ENCODE results near the gene CDKAL1. TPM values are rescaled to one million over a fixed set of nuclear protein-coding genes. Genes with fewer than 3 reads are reported as not detected.

CDKAL1 gene
- total RNA-seq, 1 donor from 2014 or later, result 24.8 TPM

GRCh38 chr6:20833881-20834515, 299.7 kb downstream of the CDKAL1 start:
- H3K9me3 Mint-ChIP-seq (ENCODE audit: unreplicated experiment), result no peaks in the 10 kb centered on the region

DNA sequence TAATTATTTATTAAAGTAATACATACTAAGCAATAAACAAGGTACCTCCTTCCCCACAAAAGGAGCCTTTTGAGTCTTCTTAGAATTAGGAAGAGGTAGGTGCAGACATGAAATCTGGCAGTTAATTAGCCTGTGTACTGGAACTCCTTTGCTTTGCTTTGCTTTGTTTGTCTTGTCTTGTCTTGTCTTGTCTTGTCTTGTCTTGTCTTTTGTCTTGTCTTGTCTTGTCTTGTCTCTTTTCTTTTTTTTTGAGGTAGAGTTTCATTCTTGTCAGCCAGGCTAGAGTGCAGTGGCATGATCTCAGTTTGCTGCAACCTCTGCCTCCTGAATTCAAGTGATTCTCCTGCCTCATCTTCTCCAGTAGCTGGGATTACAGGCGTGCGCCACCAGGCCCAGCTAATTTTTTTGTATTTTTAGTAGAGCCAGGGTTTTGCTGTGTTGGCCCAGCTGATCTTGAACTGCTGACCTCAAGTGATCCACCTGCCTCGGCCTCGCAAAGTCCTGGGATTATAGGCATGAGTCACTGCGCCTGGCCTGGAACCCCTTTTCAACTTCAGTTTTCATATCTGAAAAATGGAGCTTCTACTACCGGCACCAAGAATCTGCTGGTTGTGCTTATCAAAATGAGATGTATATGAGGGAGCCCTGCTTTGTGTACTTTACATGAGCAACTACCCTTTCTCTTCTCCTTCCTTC, 301.2 kb downstream of the CDKAL1 start:
- Mint-ChIP-seq H3K27ac (ENCODE audit: unreplicated experiment) (no peak overlapping the region), H3K36me3 (ENCODE audit: unreplicated experiment) (no peaks in the 10 kb centered on the region), H3K4me3 (ENCODE audit: unreplicated experiment) (no peak overlapping the region)

More at GRCh38 chr6:20833881-20834515, 299.7 kb downstream of the CDKAL1 start:
- H3K27ac Mint-ChIP-seq (ENCODE audit: unreplicated experiment), result no peak overlapping the region
- peaks cover 2% of the 10 kb centered on the region for H3K4me1 Mint-ChIP-seq (ENCODE audit: low read depth, unreplicated experiment)
- no peaks in the 10 kb centered on the region for H3K36me3 Mint-ChIP-seq (ENCODE audit: unreplicated experiment)
- H3K27me3 Mint-ChIP-seq (ENCODE audit: unreplicated experiment), result no peaks in the 10 kb centered on the region
- DNase-seq, result no peak
- TF ChIP-seq, protein P1, sequence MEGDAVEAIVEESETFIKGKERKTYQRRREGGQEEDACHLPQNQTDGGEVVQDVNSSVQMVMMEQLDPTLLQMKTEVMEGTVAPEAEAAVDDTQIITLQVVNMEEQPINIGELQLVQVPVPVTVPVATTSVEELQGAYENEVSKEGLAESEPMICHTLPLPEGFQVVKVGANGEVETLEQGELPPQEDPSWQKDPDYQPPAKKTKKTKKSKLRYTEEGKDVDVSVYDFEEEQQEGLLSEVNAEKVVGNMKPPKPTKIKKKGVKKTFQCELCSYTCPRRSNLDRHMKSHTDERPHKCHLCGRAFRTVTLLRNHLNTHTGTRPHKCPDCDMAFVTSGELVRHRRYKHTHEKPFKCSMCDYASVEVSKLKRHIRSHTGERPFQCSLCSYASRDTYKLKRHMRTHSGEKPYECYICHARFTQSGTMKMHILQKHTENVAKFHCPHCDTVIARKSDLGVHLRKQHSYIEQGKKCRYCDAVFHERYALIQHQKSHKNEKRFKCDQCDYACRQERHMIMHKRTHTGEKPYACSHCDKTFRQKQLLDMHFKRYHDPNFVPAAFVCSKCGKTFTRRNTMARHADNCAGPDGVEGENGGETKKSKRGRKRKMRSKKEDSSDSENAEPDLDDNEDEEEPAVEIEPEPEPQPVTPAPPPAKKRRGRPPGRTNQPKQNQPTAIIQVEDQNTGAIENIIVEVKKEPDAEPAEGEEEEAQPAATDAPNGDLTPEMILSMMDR (IDR thresholded peaks at IDR 0.05; ENCODE audit: partially characterized antibody, unreplicated experiment), result no peak
- no peak overlapping the region for H3K4me3 Mint-ChIP-seq (ENCODE audit: unreplicated experiment)

DNA sequence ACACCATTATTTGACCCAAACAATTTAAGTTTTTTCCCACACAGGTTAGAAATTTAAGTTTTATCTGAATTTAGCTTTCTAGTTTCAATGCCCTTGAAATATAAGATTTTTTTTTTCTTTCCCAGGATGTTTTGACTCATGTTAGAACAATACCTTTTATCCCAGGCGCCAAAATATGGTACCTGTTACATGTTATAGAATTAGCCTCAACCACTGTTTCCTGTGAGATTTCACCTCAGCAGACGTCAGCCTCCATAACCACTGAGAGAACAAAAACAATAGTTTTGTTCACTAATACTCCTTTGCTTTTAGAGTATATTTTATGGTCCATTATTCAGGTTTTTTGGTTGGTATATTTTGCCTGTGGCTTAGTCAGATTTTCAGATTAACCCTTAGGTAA, 302.9 kb downstream of the CDKAL1 start:
- Mint-ChIP-seq H3K27ac (ENCODE audit: unreplicated experiment) (no peak overlapping the region), H3K36me3 (ENCODE audit: unreplicated experiment) (no peaks in the 10 kb centered on the region), H3K4me1 (ENCODE audit: low read depth, unreplicated experiment) (peaks cover 2% of the 10 kb centered on the region), H3K27me3 (ENCODE audit: unreplicated experiment) (no peaks in the 10 kb centered on the region), H3K4me3 (ENCODE audit: unreplicated experiment) (no peak overlapping the region), H3K9me3 (ENCODE audit: unreplicated experiment) (no peaks in the 10 kb centered on the region)
- no peak for DNase-seq
- TF ChIP-seq, protein P1 (IDR thresholded peaks at IDR 0.05; ENCODE audit: partially characterized antibody, unreplicated experiment), result no peak

More for the DNA sequence above, 301.2 kb downstream of the CDKAL1 start:
- no peaks in the 10 kb centered on the region for H3K27me3 Mint-ChIP-seq (ENCODE audit: unreplicated experiment)
- H3K4me1 Mint-ChIP-seq (ENCODE audit: low read depth, unreplicated experiment), result peaks cover 2% of the 10 kb centered on the region
- no peaks in the 10 kb centered on the region for H3K9me3 Mint-ChIP-seq (ENCODE audit: unreplicated experiment)
- no peak for DNase-seq
- TF ChIP-seq, protein P1 (IDR thresholded peaks at IDR 0.05; ENCODE audit: partially characterized antibody, unreplicated experiment), result no peak

- no peak overlapping the region for H3K27ac Mint-ChIP-seq (ENCODE audit: unreplicated experiment)
- H3K4me3 Mint-ChIP-seq (ENCODE audit: unreplicated experiment), result no peak overlapping the region
- no peaks in the 10 kb centered on the region for H3K9me3 Mint-ChIP-seq (ENCODE audit: unreplicated experiment)
- no peak for DNase-seq
- peaks cover 2% of the 10 kb centered on the region for H3K4me1 Mint-ChIP-seq (ENCODE audit: low read depth, unreplicated experiment)
- TF ChIP-seq, protein P1 (IDR thresholded peaks at IDR 0.05; ENCODE audit: partially characterized antibody, unreplicated experiment), result no peak
- H3K27me3 Mint-ChIP-seq (ENCODE audit: unreplicated experiment), result no peaks in the 10 kb centered on the region
- no peaks in the 10 kb centered on the region for H3K36me3 Mint-ChIP-seq (ENCODE audit: unreplicated experiment)
Measured at GRCh38 chr6:20838113-20838512, 303.9 kb downstream of the CDKAL1 start.

DNA sequence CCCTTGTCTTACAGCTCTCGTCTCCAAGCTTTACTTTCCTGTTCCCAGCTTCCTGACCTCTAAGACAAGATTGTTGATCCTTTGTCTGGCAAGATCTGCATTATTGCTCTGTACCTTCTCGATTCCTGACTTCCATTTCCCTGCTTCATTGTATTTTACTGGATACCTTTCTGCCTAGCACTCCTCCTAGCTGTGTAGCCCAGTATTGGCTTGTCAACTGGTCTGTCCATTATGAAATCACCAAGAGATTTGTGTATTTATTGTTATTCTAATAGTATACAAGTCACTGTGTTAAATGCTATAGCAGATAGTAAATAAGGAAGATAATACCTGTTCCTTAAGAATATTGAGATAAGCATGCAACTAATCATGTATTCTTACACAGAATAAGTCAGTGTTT, 305.4 kb downstream of the CDKAL1 start:
- Mint-ChIP-seq H3K27me3 (ENCODE audit: unreplicated experiment) (no peaks in the 10 kb centered on the region), H3K27ac (ENCODE audit: unreplicated experiment) (no peak overlapping the region), H3K9me3 (ENCODE audit: unreplicated experiment) (no peaks in the 10 kb centered on the region), H3K4me1 (ENCODE audit: low read depth, unreplicated experiment) (peaks cover 2% of the 10 kb centered on the region), H3K4me3 (ENCODE audit: unreplicated experiment) (no peak overlapping the region), H3K36me3 (ENCODE audit: unreplicated experiment) (no peaks in the 10 kb centered on the region)
- no peak for DNase-seq
- TF ChIP-seq, protein P1 (IDR thresholded peaks at IDR 0.05; ENCODE audit: partially characterized antibody, unreplicated experiment), result no peak

Data from glutamatergic neuron (in vitro differentiated cells).